SJSA1 (cell line): ENCODE measurements around the gene TTC31. TPM values are rescaled to one million over a fixed set of nuclear protein-coding genes. Genes with fewer than 3 reads are reported as not detected.

Experiments
- DNase-seq, 2 experiments: peaks; one replicate each; pipeline ENCODE4 v3.0.0-alpha.2; 2015 to 2020; ENCODE audit warnings: low spot score in 2 of 2, low read depth in 1 of 2
- H3K27ac ChIP-seq: fragments of 250-450 bp; sonication (Bioruptor Pico); 2 replicates; pipeline ENCODE4 v1.5.1; 2020; ENCODE audit warnings: mild to moderate bottlenecking, moderate library complexity
- H3K27me3 ChIP-seq: fragments of 250-450 bp; sonication (Bioruptor Pico); replicated peaks from 2 replicates; pipeline ENCODE4 v1.5.1; 2020; ENCODE audit warnings: mild to moderate bottlenecking, moderate library complexity
- H3K36me3 ChIP-seq: fragments of 250-450 bp; sonication (Bioruptor Pico); 2 replicates; pipeline ENCODE4 v1.5.1; 2020; ENCODE audit warnings: mild to moderate bottlenecking
- H3K4me1 ChIP-seq: fragments of 250-450 bp; sonication (Bioruptor Pico); replicated peaks from 2 replicates; pipeline ENCODE4 v1.6.1; 2021; ENCODE audit warnings: mild to moderate bottlenecking
- H3K4me3 ChIP-seq: fragments of 250-450 bp; sonication (Bioruptor Pico); 2 replicates; pipeline ENCODE4 v1.5.1; 2020; ENCODE audit warnings: mild to moderate bottlenecking
- H3K9me3 ChIP-seq: fragments of 250-450 bp; sonication (Bioruptor Pico); replicated peaks from 2 replicates; pipeline ENCODE4 v1.5.1; 2020; ENCODE audit warnings: mild to moderate bottlenecking
- total RNA-seq: library from RNA; depleted of rRNA; stranded (reverse); fragments of >200 nt; shearing (Covaris generic); gene quantifications from 2 replicates; pipeline ENCODE4 v1.2.3, GENCODE V29; 2014

The TTC31 gene
- total RNA-seq, 1 experiment from 2014 or later: 19.8 TPM

GRCh38 chr2:74511104-74511989, 28.5 kb downstream of the TTC31 start:
- Histone ChIP-seq H3K27ac (no peak overlapping the region), H3K4me1 (peaks cover 33% of the 10 kb centered on the region), H3K36me3 (peaks cover 12% of the 10 kb centered on the region), H3K4me3 (no peak overlapping the region), H3K27me3 (peaks cover 49% of the 10 kb centered on the region), H3K9me3 (peaks cover 15% of the 10 kb centered on the region)
- peak in 1 of 2 experiments; percentile 45 for DNase-seq

DNA sequence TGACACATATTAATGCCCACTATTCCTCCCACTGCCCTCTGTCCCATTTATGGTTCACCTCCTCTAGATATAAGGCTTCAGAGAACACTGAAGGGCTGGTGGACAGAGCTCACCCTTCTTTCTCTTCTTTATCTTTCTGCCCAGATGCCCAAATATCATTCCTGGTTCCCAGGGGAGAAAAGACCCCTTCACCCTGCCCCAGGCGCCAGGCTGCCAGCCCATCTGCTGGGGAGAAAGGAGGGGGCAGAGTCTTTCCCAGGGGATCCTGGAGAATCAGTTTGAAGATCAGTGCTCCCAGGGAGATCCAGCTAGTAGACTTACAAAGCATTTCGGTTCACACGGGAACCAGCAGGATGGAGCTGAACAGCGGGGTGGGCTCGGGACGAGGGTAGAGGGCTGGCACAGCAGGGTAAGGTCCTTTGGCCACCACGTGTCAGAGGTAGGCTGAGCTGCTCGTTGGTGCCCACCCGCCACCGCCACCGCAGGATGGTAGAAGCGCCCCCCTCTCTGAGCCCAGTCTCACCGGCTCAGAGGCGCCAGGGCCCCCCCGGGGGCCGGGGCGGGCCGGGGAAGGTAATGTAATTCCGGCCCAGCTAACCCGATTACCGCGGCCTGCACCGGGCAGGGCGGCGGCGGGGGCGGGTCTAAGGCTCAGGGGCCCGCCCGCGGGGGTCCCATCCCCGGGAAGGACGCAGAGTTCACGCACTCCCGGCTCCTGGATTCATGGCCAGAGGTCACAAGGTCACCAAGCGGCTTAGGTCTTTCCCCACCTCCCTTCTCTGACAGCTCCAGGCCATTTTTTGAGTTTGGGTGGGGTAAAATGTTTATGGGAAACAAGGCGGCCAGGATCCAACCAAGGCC, 30.1 kb downstream of the TTC31 start:
- no peak for DNase-seq

DNA sequence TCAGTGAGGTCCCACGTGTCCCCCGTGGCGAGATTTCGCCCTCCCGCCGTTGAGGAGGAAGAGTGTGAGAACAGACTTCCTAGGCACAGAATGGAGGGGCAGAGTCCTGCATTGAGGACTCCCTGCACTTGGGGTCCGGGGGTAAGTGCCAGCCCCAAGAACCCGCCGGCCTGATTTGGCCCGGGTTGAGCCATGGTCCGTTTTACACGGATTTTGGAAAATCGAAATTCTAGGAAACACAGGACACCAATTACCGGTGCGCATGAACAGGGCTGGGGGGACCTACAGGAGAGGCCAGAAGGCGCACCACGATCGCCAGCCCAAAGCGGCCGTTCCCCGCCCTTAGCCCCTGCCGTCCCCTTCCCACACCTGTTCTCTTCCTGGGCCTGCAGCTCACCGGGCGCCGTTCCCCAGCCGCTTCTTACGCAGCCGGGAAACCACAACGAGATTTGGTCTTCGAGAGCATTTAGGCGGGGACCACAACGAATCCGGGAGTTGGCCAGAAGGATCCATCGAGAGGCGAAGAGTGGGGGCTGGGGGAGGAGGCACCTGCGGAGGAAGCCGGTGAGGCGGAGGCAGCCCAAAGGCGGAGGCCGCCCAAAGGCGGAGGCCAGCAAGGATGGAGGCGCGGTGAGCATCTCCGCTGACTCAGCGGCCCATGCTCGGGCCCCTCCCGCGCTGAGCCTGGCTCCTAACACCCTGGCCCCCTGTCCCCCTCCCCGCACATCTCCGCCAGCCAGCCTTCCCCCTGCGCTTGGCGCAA, 30.9 kb downstream of the TTC31 start:
- Histone ChIP-seq H3K27ac (no peak overlapping the region), H3K4me3 (no peak overlapping the region), H3K4me1 (peaks cover 17% of the 10 kb centered on the region), H3K27me3 (peaks cover 68% of the 10 kb centered on the region), H3K36me3 (no peaks in the 10 kb centered on the region), H3K9me3 (peaks cover 20% of the 10 kb centered on the region)
- DNase-seq: peak in 1 of 2 experiments; percentile 44

More for the DNA sequence above, 30.1 kb downstream of the TTC31 start:
- H3K27me3 ChIP-seq: peaks cover 60% of the 10 kb centered on the region
- H3K4me1 ChIP-seq: peaks cover 23% of the 10 kb centered on the region
- H3K27ac ChIP-seq: no peak overlapping the region
- no peak overlapping the region for H3K4me3 ChIP-seq
- H3K9me3 ChIP-seq: peaks cover 20% of the 10 kb centered on the region
- H3K36me3 ChIP-seq: no peaks in the 10 kb centered on the region

DNA sequence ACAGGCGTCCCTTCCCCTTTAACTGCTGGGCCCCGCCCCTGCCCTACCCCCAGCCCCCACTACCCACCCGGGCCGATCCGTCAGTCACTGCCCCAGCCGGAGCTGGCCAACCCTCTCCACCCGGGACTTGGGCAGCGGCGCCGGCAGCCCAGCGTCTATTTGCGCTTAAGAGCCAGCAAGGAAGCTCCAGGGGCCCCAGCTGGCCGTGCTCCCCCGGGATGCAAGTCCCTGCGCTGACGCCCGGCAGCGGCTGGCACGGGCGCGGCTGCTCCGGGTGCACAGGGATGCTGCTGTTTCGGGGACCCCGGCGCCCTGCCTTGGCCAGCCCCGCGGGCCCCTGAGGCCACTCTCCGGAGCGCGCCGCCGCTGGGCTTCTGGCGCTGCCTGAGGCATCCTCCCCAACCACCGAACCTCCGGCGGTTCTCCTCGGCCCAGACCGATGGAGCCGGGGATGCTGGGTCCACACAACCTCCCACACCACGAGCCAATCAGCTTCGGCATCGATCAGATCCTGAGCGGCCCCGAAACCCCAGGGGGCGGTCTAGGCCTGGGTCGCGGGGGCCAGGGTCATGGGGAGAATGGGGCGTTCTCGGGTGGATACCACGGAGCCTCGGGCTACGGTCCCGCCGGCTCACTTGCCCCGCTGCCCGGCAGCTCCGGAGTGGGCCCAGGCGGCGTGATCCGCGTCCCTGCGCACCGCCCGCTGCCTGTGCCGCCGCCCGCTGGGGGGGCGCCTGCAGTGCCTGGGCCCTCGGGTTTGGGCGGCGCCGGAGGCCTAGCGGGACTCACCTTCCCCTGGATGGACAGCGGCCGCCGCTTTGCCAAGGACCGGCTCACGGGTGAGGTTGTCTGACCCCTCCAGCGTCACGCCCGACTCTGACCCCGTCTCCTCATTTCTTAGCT, 31.7 kb downstream of the TTC31 start, which contains the start of gene TLX2:
TLX2 (plus strand) TSS at position 83 of the 903 bp plus-strand sequence; CDS start at position 440, 357 bp downstream.
- H3K4me1 ChIP-seq: peaks cover 17% of the 10 kb centered on the region
- H3K4me3 ChIP-seq: no peak within 1 kb of the TSS
- no peak within 1 kb of the TSS for H3K27ac ChIP-seq
- DNase-seq: no peak
- no peaks in the 10 kb centered on the region for H3K36me3 ChIP-seq
- H3K27me3 ChIP-seq: peaks cover 77% of the 10 kb centered on the region
- H3K9me3 ChIP-seq: peaks cover 20% of the 10 kb centered on the region

DNA sequence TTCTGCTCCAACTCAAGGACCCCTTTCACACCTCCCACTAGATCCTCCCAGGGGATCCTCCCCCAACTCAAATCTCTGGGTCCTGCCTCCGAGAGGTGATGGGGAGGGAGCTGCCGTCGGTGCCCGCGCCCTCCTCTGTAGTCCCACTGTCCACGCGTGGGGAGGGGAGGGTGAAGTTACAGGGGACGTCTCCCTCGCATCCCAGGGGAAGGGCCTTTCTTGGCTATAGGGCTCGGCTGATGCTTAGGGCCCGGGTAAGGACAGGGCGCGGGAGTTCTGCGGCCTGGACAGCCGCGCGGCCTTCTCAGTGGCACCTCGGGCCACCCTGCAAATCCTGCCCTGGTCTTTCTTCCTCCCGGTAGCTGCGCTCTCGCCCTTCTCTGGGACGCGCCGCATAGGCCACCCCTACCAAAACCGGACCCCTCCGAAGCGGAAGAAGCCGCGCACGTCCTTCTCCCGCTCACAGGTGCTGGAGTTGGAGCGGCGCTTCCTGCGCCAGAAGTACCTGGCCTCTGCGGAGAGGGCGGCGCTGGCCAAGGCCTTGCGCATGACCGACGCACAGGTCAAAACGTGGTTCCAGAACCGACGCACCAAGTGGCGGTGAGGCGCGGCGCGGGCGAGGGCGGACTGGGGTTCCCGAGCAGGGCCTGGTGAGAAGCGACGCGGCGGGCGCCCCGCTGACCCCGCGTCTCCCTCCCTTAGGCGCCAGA, 32.5 kb downstream of the TTC31 start:
- DNase-seq: no peak
- Histone ChIP-seq H3K27me3 (peaks cover 83% of the 10 kb centered on the region), H3K36me3 (no peaks in the 10 kb centered on the region), H3K4me3 (no peak overlapping the region), H3K4me1 (peaks cover 17% of the 10 kb centered on the region), H3K27ac (no peak overlapping the region), H3K9me3 (peaks cover 20% of the 10 kb centered on the region)

- no peak overlapping the region for H3K4me3 ChIP-seq
- peaks cover 20% of the 10 kb centered on the region for H3K9me3 ChIP-seq
- no peak for DNase-seq
- H3K27me3 ChIP-seq: peaks cover 88% of the 10 kb centered on the region
- no peaks in the 10 kb centered on the region for H3K36me3 ChIP-seq
- peaks cover 15% of the 10 kb centered on the region for H3K4me1 ChIP-seq
- H3K27ac ChIP-seq: no peak overlapping the region
These were observed 33.2 kb downstream of the TTC31 start for GRCh38 chr2:74515981-74516633.

DNA sequence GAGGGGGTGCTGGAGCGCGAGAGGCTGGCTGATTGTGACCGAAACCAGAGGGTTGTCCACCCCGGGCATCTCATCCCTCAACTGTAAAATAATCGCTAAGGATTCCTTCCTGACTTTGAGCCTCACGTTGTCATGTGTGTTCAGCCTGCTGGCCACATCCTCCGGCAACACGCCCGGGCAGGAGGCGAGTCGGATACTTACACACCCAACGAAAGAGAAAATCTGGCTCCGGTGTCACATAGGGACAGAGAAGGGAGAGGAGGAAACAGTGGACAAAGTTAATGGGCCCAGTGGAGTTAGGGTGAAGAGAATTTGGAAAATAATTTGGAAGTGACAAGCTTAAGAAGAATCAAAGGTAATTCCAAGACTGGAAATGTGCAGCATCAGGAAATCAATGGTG, 33.8 kb downstream of the TTC31 start:
- Histone ChIP-seq H3K27ac (no peak overlapping the region), H3K4me1 (peaks cover 12% of the 10 kb centered on the region), H3K4me3 (no peak overlapping the region), H3K9me3 (peaks cover 20% of the 10 kb centered on the region), H3K36me3 (no peaks in the 10 kb centered on the region), H3K27me3 (peaks cover 85% of the 10 kb centered on the region)
- DNase-seq: no peak

- H3K36me3 ChIP-seq: peaks cover 21% of the 10 kb centered on the region
- H3K4me1 ChIP-seq: no peaks in the 10 kb centered on the region
- peak in 1 of 2 experiments; percentile 37 for DNase-seq
- no peaks in the 10 kb centered on the region for H3K9me3 ChIP-seq
- no peak overlapping the region for H3K4me3 ChIP-seq
- no peak overlapping the region for H3K27ac ChIP-seq
- H3K27me3 ChIP-seq: peaks cover 34% of the 10 kb centered on the region
These were observed 39.6 kb downstream of the TTC31 start for GRCh38 chr2:74522516-74522915.

GRCh38 chr2:74524005-74524404, 41.1 kb downstream of the TTC31 start:
- Histone ChIP-seq H3K9me3 (no peaks in the 10 kb centered on the region), H3K4me1 (peaks cover 6% of the 10 kb centered on the region), H3K36me3 (peaks cover 33% of the 10 kb centered on the region), H3K4me3 (no peak overlapping the region), H3K27ac (no peak overlapping the region), H3K27me3 (peaks cover 21% of the 10 kb centered on the region)
- no peak for DNase-seq

- peaks cover 10% of the 10 kb centered on the region; the same call in 1 of the 2 replicates for H3K27me3 ChIP-seq
- H3K4me3 ChIP-seq: no peak overlapping the region
- H3K9me3 ChIP-seq: no peaks in the 10 kb centered on the region
- H3K36me3 ChIP-seq: peaks cover 37% of the 10 kb centered on the region
- H3K4me1 ChIP-seq: peaks cover 6% of the 10 kb centered on the region
- DNase-seq: no peak
- H3K27ac ChIP-seq: no peak overlapping the region
These were observed 42.3 kb downstream of the TTC31 start for GRCh38 chr2:74524955-74525716.
